ENCODE results near the gene TMEM255B. TPM values are rescaled to one million over a fixed set of nuclear protein-coding genes. Genes with fewer than 3 reads are reported as not detected.
"Not testable (repeated sequence)": the region's sequence is repeated elsewhere in the genome, so short reads cannot be mapped to it uniquely, and the experiment has no call there.

Gene TMEM255B
- total and polyA plus RNA-seq, 4 experiments from 2014 or later: 0.07 to 1.00 (median 0.90) TPM; not detected in 1

GRCh38 chr13:113726106-113726821 lies 32.8 kb upstream of the TMEM255B start:
- CTCF ChIA-PET (ENCODE audit: partially characterized antibody); H3K9me3 ChIP-seq (ENCODE audit: control insufficient read depth in 1 of 2, low read length in 2 of 2); H3K27me3 ChIP-seq (ENCODE audit: insufficient read depth, low read length); H3K36me3 ChIP-seq (ENCODE audit: insufficient read depth, low read length); H3K36me3 Mint-ChIP-seq; H3K27me3 Mint-ChIP-seq; intact Hi-C loops (cut with micrococcal nuclease): not testable (repeated sequence)
- Histone ChIP-seq H3K4me1 (ENCODE audit: insufficient read depth, low read length) (peaks cover 17% of the 10 kb centered on the region), H3K27ac (ENCODE audit: low read depth, low read length) (peak overlapping the region; percentile 25), H3K4me3 (ENCODE audit: low read length in 2 of 2) (peak overlapping the region in 1 of 2 donors; percentile 42)
- Mint-ChIP-seq H3K27ac (peak overlapping the region in 5 of 7 donors; percentile 57 to 93 (median 86)), H3K4me1 (peaks cover 0 to 15% (median 7%) of the 10 kb centered on the region in 4 donors), H3K4me3 (peak overlapping the region; percentile 62 to 77 (median 68)), H3K9me3 (peaks cover 0 to 12% (median 0%) of the 10 kb centered on the region in 8 donors)
- POLR2A ChIA-PET (ENCODE audit: partially characterized antibody): interaction anchor here (1.2 kb wide), 1 partner anchor 15 kb away, joined by 6 read pairs; no protein-coding TSS in a partner anchor
- peak; percentile 46 to 66 (median 60) for DNase-seq

GRCh38 chr13:113726961-113727411 lies 32.0 kb upstream of the TMEM255B start:
- Mint-ChIP-seq H3K4me3 (peak overlapping the region in 7 of 8 donors; percentile 49 to 73 (median 68)), H3K36me3 (peaks cover 0 to 3% of the 10 kb centered on the region in 2 donors), H3K4me1 (peaks cover 0 to 15% (median 7%) of the 10 kb centered on the region in 4 donors), H3K9me3 (peaks cover 0 to 12% (median 0%) of the 10 kb centered on the region in 8 donors), H3K27me3 (peaks cover 1 to 8% of the 10 kb centered on the region in 2 donors), H3K27ac (peak overlapping the region in 4 of 7 donors; percentile 78 to 90 (median 82))
- H3K4me3 ChIP-seq (ENCODE audit: low read length in 2 of 2): peak overlapping the region in 1 of 2 donors; percentile 42
- ChIA-PET POLR2A (ENCODE audit: partially characterized antibody) (interaction anchor here (1.2 kb wide), 1 partner anchor 14 kb away, joined by 6 read pairs; no protein-coding TSS in a partner anchor), CTCF (ENCODE audit: partially characterized antibody) (no interaction called here)
- no peaks in the 10 kb centered on the region for H3K36me3 ChIP-seq (ENCODE audit: insufficient read depth, low read length)
- peaks cover 17% of the 10 kb centered on the region for H3K4me1 ChIP-seq (ENCODE audit: insufficient read depth, low read length)
- DNase-seq: no peak
- H3K9me3 ChIP-seq (ENCODE audit: control insufficient read depth in 1 of 2, low read length in 2 of 2): no peaks in the 10 kb centered on the region
- intact Hi-C loops (cut with micrococcal nuclease): no loop called here
- no peaks in the 10 kb centered on the region for H3K27me3 ChIP-seq (ENCODE audit: insufficient read depth, low read length)
- peak overlapping the region; percentile 25 for H3K27ac ChIP-seq (ENCODE audit: low read depth, low read length)

- Mint-ChIP-seq H3K27ac (peak overlapping the region in 1 of 7 donors; percentile 76), H3K27me3 (peaks cover 1 to 8% of the 10 kb centered on the region in 2 donors), H3K36me3 (peaks cover 0 to 3% of the 10 kb centered on the region in 2 donors), H3K9me3 (peaks cover 0 to 9% (median 0%) of the 10 kb centered on the region in 8 donors), H3K4me1 (peaks cover 0 to 13% (median 6%) of the 10 kb centered on the region in 4 donors), H3K4me3 (peak overlapping the region in 2 of 8 donors; percentile 34 to 42)
- intact Hi-C loops (cut with micrococcal nuclease): no loop called here
- H3K27ac ChIP-seq (ENCODE audit: low read depth, low read length): no peak overlapping the region
- DNase-seq: no peak
- CTCF ChIA-PET (ENCODE audit: partially characterized antibody): no interaction called here
- H3K36me3 ChIP-seq (ENCODE audit: insufficient read depth, low read length): no peaks in the 10 kb centered on the region
- no peaks in the 10 kb centered on the region for H3K27me3 ChIP-seq (ENCODE audit: insufficient read depth, low read length)
- POLR2A ChIA-PET (ENCODE audit: partially characterized antibody): no interaction called here
- H3K4me3 ChIP-seq (ENCODE audit: low read length in 2 of 2): no peak overlapping the region
- no peaks in the 10 kb centered on the region for H3K9me3 ChIP-seq (ENCODE audit: control insufficient read depth in 1 of 2, low read length in 2 of 2)
- H3K4me1 ChIP-seq (ENCODE audit: insufficient read depth, low read length): peaks cover 17% of the 10 kb centered on the region
These were observed 30.4 kb upstream of the TMEM255B start for GRCh38 chr13:113728571-113729054.

- Histone ChIP-seq H3K4me1 (ENCODE audit: insufficient read depth, low read length) (peaks cover 13% of the 10 kb centered on the region), H3K9me3 (ENCODE audit: control insufficient read depth in 1 of 2, low read length in 2 of 2) (no peaks in the 10 kb centered on the region), H3K27me3 (ENCODE audit: insufficient read depth, low read length) (no peaks in the 10 kb centered on the region), H3K4me3 (ENCODE audit: low read length in 2 of 2) (no peak overlapping the region), H3K36me3 (ENCODE audit: insufficient read depth, low read length) (no peaks in the 10 kb centered on the region), H3K27ac (ENCODE audit: low read depth, low read length) (no peak overlapping the region)
- intact Hi-C loops (cut with micrococcal nuclease): no loop called here
- peak overlapping the region in 1 of 7 donors; percentile 76 for H3K27ac Mint-ChIP-seq
- peaks cover 0 to 3% of the 10 kb centered on the region in 2 donors for H3K36me3 Mint-ChIP-seq
- no peak for DNase-seq
- POLR2A ChIA-PET (ENCODE audit: partially characterized antibody): no interaction called here
- CTCF ChIA-PET (ENCODE audit: partially characterized antibody): no interaction called here
- peak overlapping the region in 1 of 8 donors; percentile 42 for H3K4me3 Mint-ChIP-seq
- H3K4me1 Mint-ChIP-seq: peaks cover 0 to 9% (median 2%) of the 10 kb centered on the region in 4 donors
- peaks cover 1 to 8% of the 10 kb centered on the region in 2 donors for H3K27me3 Mint-ChIP-seq
- H3K9me3 Mint-ChIP-seq: peaks cover 0 to 9% (median 0%) of the 10 kb centered on the region in 8 donors
These were observed 29.6 kb upstream of the TMEM255B start for GRCh38 chr13:113729187-113730019.

- intact Hi-C loops (cut with micrococcal nuclease): no loop called here
- Histone ChIP-seq H3K27ac (ENCODE audit: low read depth, low read length) (no peak overlapping the region), H3K27me3 (ENCODE audit: insufficient read depth, low read length) (no peaks in the 10 kb centered on the region), H3K9me3 (ENCODE audit: control insufficient read depth in 1 of 2, low read length in 2 of 2) (no peaks in the 10 kb centered on the region), H3K36me3 (ENCODE audit: insufficient read depth, low read length) (no peaks in the 10 kb centered on the region), H3K4me1 (ENCODE audit: insufficient read depth, low read length) (peaks cover 8% of the 10 kb centered on the region), H3K4me3 (ENCODE audit: low read length in 2 of 2) (no peak overlapping the region)
- ChIA-PET POLR2A (ENCODE audit: partially characterized antibody) (no interaction called here), CTCF (ENCODE audit: partially characterized antibody) (no interaction called here)
- Mint-ChIP-seq H3K27me3 (peaks cover 1 to 5% of the 10 kb centered on the region in 2 donors), H3K27ac (peak overlapping the region in 1 of 7 donors; percentile 64), H3K4me3 (no peak overlapping the region), H3K4me1 (peaks cover 0 to under 1% (median 0%) of the 10 kb centered on the region in 4 donors), H3K9me3 (peaks cover 0 to 5% (median 0%) of the 10 kb centered on the region in 8 donors), H3K36me3 (no peaks in the 10 kb centered on the region)
- no peak for DNase-seq
These were observed 28.8 kb upstream of the TMEM255B start for GRCh38 chr13:113730258-113730691.

GRCh38 chr13:113730831-113731191 lies 28.2 kb upstream of the TMEM255B start:
- Histone ChIP-seq H3K27me3 (ENCODE audit: insufficient read depth, low read length) (no peaks in the 10 kb centered on the region), H3K4me1 (ENCODE audit: insufficient read depth, low read length) (peaks cover 8% of the 10 kb centered on the region), H3K4me3 (ENCODE audit: low read length in 2 of 2) (no peak overlapping the region), H3K36me3 (ENCODE audit: insufficient read depth, low read length) (no peaks in the 10 kb centered on the region), H3K27ac (ENCODE audit: low read depth, low read length) (no peak overlapping the region), H3K9me3 (ENCODE audit: control insufficient read depth in 1 of 2, low read length in 2 of 2) (no peaks in the 10 kb centered on the region)
- Mint-ChIP-seq H3K27ac (peak overlapping the region in 1 of 7 donors; percentile 64), H3K36me3 (no peaks in the 10 kb centered on the region), H3K9me3 (peaks cover 0 to 5% (median 0%) of the 10 kb centered on the region in 8 donors), H3K4me3 (no peak overlapping the region), H3K4me1 (no peaks in the 10 kb centered on the region), H3K27me3 (peaks cover 1 to 5% of the 10 kb centered on the region in 2 donors)
- no peak for DNase-seq
- CTCF ChIA-PET (ENCODE audit: partially characterized antibody): no interaction called here
- POLR2A ChIA-PET (ENCODE audit: partially characterized antibody): no interaction called here
- intact Hi-C loops (cut with micrococcal nuclease): no loop called here

All from CD4-positive, alpha-beta memory T cell (primary cell).